ENCODE data around the gene IFT74.

DNA sequence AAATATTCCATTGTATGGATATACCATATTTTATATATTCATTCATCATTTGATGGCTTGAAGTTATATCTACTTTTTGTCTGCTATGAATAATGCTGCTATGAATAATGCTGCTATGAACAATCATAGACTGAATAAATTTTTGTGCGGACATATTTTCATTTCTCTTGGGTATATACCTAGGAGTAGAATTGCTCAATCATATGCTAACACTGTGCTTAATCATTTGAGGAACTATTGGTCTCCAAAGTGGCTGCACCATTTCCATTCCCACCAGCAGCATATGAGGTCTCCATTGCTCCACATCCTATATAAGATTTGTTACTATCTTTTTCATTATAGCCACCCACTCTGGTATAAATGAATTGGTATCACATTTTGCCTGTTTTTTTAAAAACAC lies 134.5 kb downstream of the IFT74 start:
- TF ChIP-seq, protein P1, sequence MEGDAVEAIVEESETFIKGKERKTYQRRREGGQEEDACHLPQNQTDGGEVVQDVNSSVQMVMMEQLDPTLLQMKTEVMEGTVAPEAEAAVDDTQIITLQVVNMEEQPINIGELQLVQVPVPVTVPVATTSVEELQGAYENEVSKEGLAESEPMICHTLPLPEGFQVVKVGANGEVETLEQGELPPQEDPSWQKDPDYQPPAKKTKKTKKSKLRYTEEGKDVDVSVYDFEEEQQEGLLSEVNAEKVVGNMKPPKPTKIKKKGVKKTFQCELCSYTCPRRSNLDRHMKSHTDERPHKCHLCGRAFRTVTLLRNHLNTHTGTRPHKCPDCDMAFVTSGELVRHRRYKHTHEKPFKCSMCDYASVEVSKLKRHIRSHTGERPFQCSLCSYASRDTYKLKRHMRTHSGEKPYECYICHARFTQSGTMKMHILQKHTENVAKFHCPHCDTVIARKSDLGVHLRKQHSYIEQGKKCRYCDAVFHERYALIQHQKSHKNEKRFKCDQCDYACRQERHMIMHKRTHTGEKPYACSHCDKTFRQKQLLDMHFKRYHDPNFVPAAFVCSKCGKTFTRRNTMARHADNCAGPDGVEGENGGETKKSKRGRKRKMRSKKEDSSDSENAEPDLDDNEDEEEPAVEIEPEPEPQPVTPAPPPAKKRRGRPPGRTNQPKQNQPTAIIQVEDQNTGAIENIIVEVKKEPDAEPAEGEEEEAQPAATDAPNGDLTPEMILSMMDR (IDR thresholded peaks at IDR 0.05), result no peak
- TF ChIP-seq POLR2A (IDR thresholded peaks at IDR 0.05) (no peak), POLR2AphosphoS5 (IDR thresholded peaks at IDR 0.05; ENCODE audit: insufficient read depth in 1 of 2, low read depth in 1 of 2) (no peak)

Data from vagina (tissue), 2 donors.